T-cell (primary cell): ENCODE measurements around the gene PTPRT. TPM values are rescaled to one million over a fixed set of nuclear protein-coding genes. Genes with fewer than 3 reads are reported as not detected.

Experiments
- ATAC-seq, 4 experiments: fragments of 200-7000 bp in 3 of 4; fragments of 150-1000 bp in 1 of 4; cut with Tn5 transposase; replicated peaks in 1 of 4; 1 replicate in 3 of 4; 2 replicates in 1 of 4; pipeline ENCODE4 v1.10.0; 2021; ENCODE audit warnings: moderate library complexity in 3 of 4, mild to moderate bottlenecking in 2 of 4, moderate number of reproducible peaks in 1 of 4
- CTCF ChIA-PET, 2 donors: fragments of 300-600 bp; sonication (Branson Sonifier 250); formaldehyde crosslinking; loops; one replicate each; lab custom pipeline; 2022; ENCODE audit warnings: antibody characterized with exemption in 2 of 2; lab: Charles Lee
- POLR2A ChIA-PET, 2 donors: fragments of 300-600 bp; sonication (Branson Sonifier 250); formaldehyde crosslinking; loops; one replicate each; lab custom pipeline; 2022; ENCODE audit warnings: antibody characterized with exemption in 2 of 2; lab: Charles Lee
- DNase-seq, 35 experiments: peaks; one replicate each; pipeline versions ENCODE4 v3.0.0 to v3.0.0-alpha.2; 2013 to 2023
- H3K27ac ChIP-seq: one replicate; pipeline ENCODE4 v1.5.1; 2013; ENCODE audit warnings: low read length
- H3K27me3 ChIP-seq, 2 experiments: replicated peaks in 1 of 2; 1 replicate in 1 of 2; 2 replicates in 1 of 2; pipeline versions ENCODE4 v1.6.1 to v1.7.0; 2013; ENCODE audit warnings: low read length in 1 of 2, mixed read lengths in 1 of 2; ENCODE audit not compliant: control insufficient read depth in 2 of 2, insufficient read depth in 2 of 2; ENCODE audit errors: extremely low read depth in 1 of 2
- H3K36me3 ChIP-seq, 2 donors: 1 replicate in 1 of 2; 2 replicates in 1 of 2; pipeline versions ENCODE4 v1.6.1 to v1.7.0; 2013; ENCODE audit warnings: low read length in 1 of 2; ENCODE audit not compliant: control insufficient read depth in 2 of 2, insufficient read depth in 1 of 2; ENCODE audit errors: extremely low read depth in 1 of 2
- H3K4me1 ChIP-seq, 2 experiments: 1 replicate in 1 of 2; 2 replicates in 1 of 2; pipeline versions ENCODE4 v1.6.1 to v1.7.0; 2013; ENCODE audit warnings: low read length in 2 of 2, mixed read lengths in 1 of 2; ENCODE audit not compliant: insufficient read depth in 2 of 2, control insufficient read depth in 1 of 2; ENCODE audit errors: extremely low read depth in 1 of 2
- H3K4me3 ChIP-seq, 2 donors: 1 replicate in 1 of 2; 2 replicates in 1 of 2; pipeline versions ENCODE4 v1.5.1 to v1.7.0; 2013; ENCODE audit warnings: mild to moderate bottlenecking in 2 of 2, low read length in 1 of 2, moderate library complexity in 1 of 2; ENCODE audit not compliant: control insufficient read depth in 1 of 2; ENCODE audit errors: extremely low read depth in 1 of 2
- H3K9me3 ChIP-seq: 2 replicates; pipeline ENCODE4 v1.7.0; 2013
- H3K27ac Mint-ChIP-seq, 2 donors: one replicate each; pipeline ENCODE4 v1.8.0; 2020 to 2021; ENCODE audit warnings: mild to moderate bottlenecking in 2 of 2, mixed read lengths in 2 of 2
- H3K27me3 Mint-ChIP-seq, 2 donors: one replicate each; pipeline ENCODE4 v1.8.0; 2021 to 2022; ENCODE audit warnings: mixed read lengths in 2 of 2
- H3K36me3 Mint-ChIP-seq: one replicate; pipeline ENCODE4 v1.8.0; 2021; ENCODE audit warnings: mixed read lengths
- H3K4me1 Mint-ChIP-seq, 3 donors: one replicate each; pipeline ENCODE4 v1.8.0; 2020 to 2022; ENCODE audit warnings: mixed read lengths in 3 of 3, mild to moderate bottlenecking in 1 of 3
- H3K4me3 Mint-ChIP-seq, 3 donors: one replicate each; pipeline ENCODE4 v1.8.0; 2020 to 2022; ENCODE audit warnings: mild to moderate bottlenecking in 3 of 3, mixed read lengths in 3 of 3, moderate library complexity in 3 of 3
- H3K9me3 Mint-ChIP-seq, 3 donors: one replicate each; pipeline ENCODE4 v1.8.0; 2020 to 2022; ENCODE audit warnings: mixed read lengths in 3 of 3
- WGBS: methylation state at CpG from one replicate; pipeline ENCODE4 v1.1.5; 2013; ENCODE audit warnings: missing lambda C conversion rate; ENCODE audit not compliant: insufficient coverage; 5-methylcytosine and 5-hydroxymethylcytosine counted together
- total RNA-seq, 35 experiments: library from RNA in 6 of 35; stranded (reverse) in 6 of 35; fragments of 120-200 nt in 1 of 35; gene quantifications; one replicate each; pipeline versions ENCODE4 v1.2.1 to v1.2.4 and lab custom pipeline; 2013 to 2026

PTPRT gene
- total RNA-seq, 5 donors from 2014 or later (not counting 1 experiment from before 2014, with no cell fraction given): not detected

DNA sequence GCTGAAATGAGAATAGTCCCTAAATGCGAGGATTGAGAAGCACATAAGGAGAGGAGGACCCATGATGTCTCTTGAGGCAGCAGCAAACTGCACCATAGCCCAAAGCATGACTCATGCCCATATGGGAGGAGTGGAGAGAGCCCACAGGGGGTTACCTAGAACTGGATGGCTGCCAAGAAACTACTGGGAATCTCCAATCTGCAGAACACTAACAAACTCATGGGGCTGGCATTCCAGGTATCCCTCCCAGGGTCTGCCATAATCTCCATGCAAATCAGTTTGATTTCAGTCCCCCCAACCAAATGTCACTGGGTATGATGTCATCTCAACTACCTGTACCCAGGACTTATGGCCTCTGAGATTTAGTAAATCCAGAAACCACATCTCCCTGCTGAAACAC, 410.5 kb downstream of the PTPRT start:
- Mint-ChIP-seq H3K4me3 (no peak overlapping the region), H3K27me3 (no peaks in the 10 kb centered on the region), H3K4me1 (no peaks in the 10 kb centered on the region), H3K36me3 (no peaks in the 10 kb centered on the region), H3K9me3 (peaks cover 3 to 15% (median 11%) of the 10 kb centered on the region in 3 donors), H3K27ac (no peak overlapping the region)
- ChIA-PET POLR2A (no interaction called here), CTCF (no interaction called here)
- DNase-seq (no peak), ATAC-seq (no peak)
- H3K27me3 ChIP-seq: no peaks in the 10 kb centered on the region
- WGBS: no CpG with 5 or more reads among the region's 1 CpG
- H3K36me3 ChIP-seq: no peaks in the 10 kb centered on the region
- H3K4me1 ChIP-seq: no peaks in the 10 kb centered on the region
- H3K9me3 ChIP-seq: no peaks in the 10 kb centered on the region
- no peak overlapping the region for H3K4me3 ChIP-seq
- H3K27ac ChIP-seq: no peak overlapping the region

DNA sequence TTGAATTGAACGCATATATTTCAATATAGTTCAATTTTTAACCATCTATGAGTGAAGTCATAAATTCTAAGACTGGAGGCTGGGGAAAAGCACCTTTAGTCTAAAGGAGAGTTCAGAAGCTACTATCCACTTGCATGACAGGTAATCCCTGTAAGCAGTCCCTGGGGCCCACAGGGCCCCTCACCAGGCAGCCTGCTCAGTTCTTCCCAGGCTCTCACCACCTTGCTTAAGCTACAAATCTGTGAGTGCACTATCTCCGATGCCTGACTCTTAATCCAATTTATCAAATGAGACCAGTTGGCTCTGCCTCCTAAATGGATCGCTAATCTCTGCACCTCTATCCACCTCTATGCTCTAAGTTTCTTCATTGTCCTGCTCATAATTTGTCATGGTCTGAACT, 413.8 kb downstream of the PTPRT start:
- CTCF ChIA-PET: no interaction called here
- Mint-ChIP-seq H3K27ac (no peak overlapping the region), H3K9me3 (peaks cover 3 to 5% (median 3%) of the 10 kb centered on the region in 3 donors)

DNA sequence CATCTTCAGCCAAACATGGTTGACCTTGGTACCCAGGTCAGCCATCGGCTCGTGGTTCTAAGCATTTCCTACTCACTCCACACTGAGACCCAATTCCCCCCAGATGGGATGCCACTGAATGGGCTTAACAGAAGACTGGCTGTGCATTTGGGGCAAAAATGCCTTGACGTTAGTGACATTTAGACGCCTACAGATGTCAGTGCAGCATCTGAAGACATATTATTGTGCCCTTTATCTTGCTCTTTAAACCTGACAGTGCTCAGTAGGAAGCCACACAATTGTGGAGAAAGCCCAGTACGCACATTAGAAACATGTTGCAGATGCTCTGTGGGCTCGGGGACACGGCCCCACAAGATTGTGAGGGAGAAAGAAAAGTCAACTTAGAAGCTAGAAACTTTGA, 414.7 kb downstream of the PTPRT start:
- Histone ChIP-seq H3K27ac (no peak overlapping the region), H3K9me3 (no peaks in the 10 kb centered on the region), H3K36me3 (no peaks in the 10 kb centered on the region), H3K27me3 (no peaks in the 10 kb centered on the region), H3K4me1 (no peaks in the 10 kb centered on the region), H3K4me3 (no peak overlapping the region)
- Mint-ChIP-seq H3K4me3 (no peak overlapping the region), H3K9me3 (peaks cover 3 to 5% (median 3%) of the 10 kb centered on the region in 3 donors), H3K27me3 (no peaks in the 10 kb centered on the region), H3K36me3 (no peaks in the 10 kb centered on the region), H3K4me1 (no peaks in the 10 kb centered on the region), H3K27ac (no peak overlapping the region)
- no peak for DNase-seq
- no peak for ATAC-seq
- WGBS: 87% methylated on average over 2 of the region's 7 CpGs
- ChIA-PET CTCF (no interaction called here), POLR2A (no interaction called here)

More for the DNA sequence above, 413.8 kb downstream of the PTPRT start:
- DNase-seq (no peak), ATAC-seq (no peak)
- no peak overlapping the region for H3K27ac ChIP-seq
- H3K27me3 ChIP-seq: no peaks in the 10 kb centered on the region
- POLR2A ChIA-PET: no interaction called here
- Mint-ChIP-seq H3K4me3 (no peak overlapping the region), H3K27me3 (no peaks in the 10 kb centered on the region), H3K4me1 (no peaks in the 10 kb centered on the region), H3K36me3 (no peaks in the 10 kb centered on the region)
- H3K36me3 ChIP-seq: no peaks in the 10 kb centered on the region
- H3K9me3 ChIP-seq: no peaks in the 10 kb centered on the region
- 100% methylated on average over 2 of the region's 3 CpGs for WGBS
- no peak overlapping the region for H3K4me3 ChIP-seq
- H3K4me1 ChIP-seq: no peaks in the 10 kb centered on the region

DNA sequence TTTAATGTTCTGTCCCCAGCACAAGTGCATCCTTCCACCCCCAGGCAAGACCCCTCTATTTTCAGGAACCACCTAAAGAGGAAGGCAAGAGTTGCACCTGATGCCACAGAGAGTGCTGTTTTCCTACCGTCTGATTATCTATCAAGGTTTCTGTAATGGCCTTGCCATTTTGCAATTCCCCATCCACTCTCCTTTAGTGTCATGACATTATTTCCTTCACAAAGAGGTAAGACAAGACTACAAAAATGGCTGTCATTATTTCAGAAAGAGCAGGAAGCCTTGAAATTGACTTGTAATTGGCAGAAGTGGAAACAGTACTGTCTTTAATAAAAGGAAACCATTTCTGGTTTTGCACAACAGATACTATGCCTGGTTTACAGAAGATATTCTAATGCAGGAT, 426.7 kb downstream of the PTPRT start:
- no peaks in the 10 kb centered on the region for H3K36me3 Mint-ChIP-seq
- Histone ChIP-seq H3K36me3 (no peaks in the 10 kb centered on the region), H3K4me3 (no peak overlapping the region), H3K27ac (no peak overlapping the region), H3K27me3 (no peaks in the 10 kb centered on the region), H3K9me3 (no peaks in the 10 kb centered on the region), H3K4me1 (no peaks in the 10 kb centered on the region)
- no peak overlapping the region for H3K27ac Mint-ChIP-seq
- ATAC-seq (no peak), DNase-seq (no peak)
- peaks cover 0 to 9% (median 4%) of the 10 kb centered on the region in 3 donors for H3K9me3 Mint-ChIP-seq
- H3K4me3 Mint-ChIP-seq: no peak overlapping the region
- ChIA-PET CTCF (interaction anchor here in 1 of 2 donors (0.6 kb wide), 1 partner anchor 163 kb away, joined by 3 read pairs; no protein-coding TSS in a partner anchor), POLR2A (no interaction called here)
- H3K27me3 Mint-ChIP-seq: no peaks in the 10 kb centered on the region
- WGBS: 80% methylated on average over 1 of the region's 1 CpG
- H3K4me1 Mint-ChIP-seq: no peaks in the 10 kb centered on the region

DNA sequence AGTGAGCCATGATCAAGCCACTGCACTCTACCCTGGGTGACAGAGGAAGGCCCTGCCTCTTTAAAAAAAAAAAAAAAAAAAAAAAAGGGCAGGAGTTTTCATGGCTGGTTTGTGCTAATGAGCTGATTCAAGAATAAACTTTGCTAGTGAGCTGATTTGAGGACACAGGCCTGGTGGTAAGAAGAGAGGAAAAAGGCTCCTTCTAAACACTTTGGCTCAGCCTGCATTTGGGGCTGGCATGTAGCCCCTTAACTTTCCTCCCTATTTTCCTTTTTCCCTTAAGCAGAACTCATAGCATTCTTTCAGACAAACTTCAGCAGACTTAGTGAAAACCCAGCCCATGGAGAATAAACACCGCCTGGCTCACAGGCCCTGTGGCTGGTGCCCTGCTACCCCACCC, 432.7 kb downstream of the PTPRT start:
- no peaks in the 10 kb centered on the region for H3K27me3 ChIP-seq
- H3K9me3 Mint-ChIP-seq: peaks cover 0 to 4% (median 4%) of the 10 kb centered on the region in 3 donors
- no peak for ATAC-seq
- no CpG with 5 or more reads among the region's 1 CpG for WGBS
- no peaks in the 10 kb centered on the region for H3K36me3 Mint-ChIP-seq
- ChIA-PET POLR2A (no interaction called here), CTCF (no interaction called here)
- H3K27me3 Mint-ChIP-seq: no peaks in the 10 kb centered on the region
- H3K27ac Mint-ChIP-seq: no peak overlapping the region
- DNase-seq: no peak
- no peak overlapping the region for H3K4me3 Mint-ChIP-seq
- no peaks in the 10 kb centered on the region for H3K36me3 ChIP-seq
- no peak overlapping the region for H3K27ac ChIP-seq
- H3K4me3 ChIP-seq: no peak overlapping the region
- no peaks in the 10 kb centered on the region for H3K4me1 ChIP-seq
- H3K9me3 ChIP-seq: no peaks in the 10 kb centered on the region
- no peaks in the 10 kb centered on the region for H3K4me1 Mint-ChIP-seq

DNA sequence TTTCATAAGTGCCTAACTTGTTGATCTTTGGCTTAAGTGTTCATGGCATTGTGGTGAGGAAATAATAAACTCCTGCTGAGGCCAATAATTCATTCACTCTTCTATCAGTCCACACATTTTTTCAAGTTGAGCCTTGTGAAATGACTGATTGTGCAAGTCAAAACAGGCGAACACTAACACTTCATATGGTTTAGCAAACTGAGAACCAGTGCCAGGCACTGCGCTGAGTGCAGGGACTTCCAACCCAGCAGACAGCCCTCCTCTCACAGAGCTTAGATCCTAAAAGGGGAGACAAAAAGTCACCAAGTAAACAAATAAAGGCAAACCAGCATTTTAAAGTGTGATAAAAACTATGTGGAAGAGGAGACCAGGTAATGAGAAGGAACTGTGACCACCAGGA, 435.0 kb downstream of the PTPRT start:
- H3K27ac ChIP-seq: no peak overlapping the region
- ATAC-seq: no peak
- H3K36me3 ChIP-seq: no peaks in the 10 kb centered on the region
- Mint-ChIP-seq H3K4me3 (no peak overlapping the region), H3K36me3 (no peaks in the 10 kb centered on the region), H3K9me3 (peaks cover 0 to 7% (median 2%) of the 10 kb centered on the region in 3 donors), H3K4me1 (no peaks in the 10 kb centered on the region), H3K27ac (no peak overlapping the region), H3K27me3 (no peaks in the 10 kb centered on the region)
- CTCF ChIA-PET: no interaction called here
- no peaks in the 10 kb centered on the region for H3K27me3 ChIP-seq
- no peaks in the 10 kb centered on the region for H3K4me1 ChIP-seq
- POLR2A ChIA-PET: no interaction called here
- no peak overlapping the region for H3K4me3 ChIP-seq
- 33% methylated on average over 1 of the region's 2 CpGs for WGBS
- DNase-seq: no peak
- no peaks in the 10 kb centered on the region for H3K9me3 ChIP-seq

DNA sequence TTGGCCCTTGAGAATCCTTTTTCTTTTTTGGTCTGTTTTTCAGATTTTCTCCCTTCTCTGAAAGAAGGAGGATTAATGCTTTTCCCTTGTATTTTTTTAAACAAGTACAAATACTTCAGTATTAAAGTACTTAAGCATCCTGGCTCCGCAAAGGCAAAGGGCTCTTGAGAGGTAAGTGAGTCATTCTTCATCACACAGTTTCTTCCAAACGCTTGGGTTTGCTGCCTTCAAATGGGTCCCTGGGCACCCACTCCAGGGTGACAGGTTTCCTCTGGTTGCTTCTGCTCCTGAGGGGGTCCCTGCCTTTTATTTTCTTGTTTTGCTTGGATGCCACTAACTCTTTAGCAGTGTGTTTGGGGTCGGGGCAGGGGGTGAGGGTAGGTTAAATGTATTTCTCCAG, 437.1 kb downstream of the PTPRT start:
- Mint-ChIP-seq H3K27me3 (no peaks in the 10 kb centered on the region), H3K9me3 (peaks cover 0 to 10% (median 0%) of the 10 kb centered on the region in 3 donors), H3K4me3 (no peak overlapping the region), H3K4me1 (no peaks in the 10 kb centered on the region), H3K36me3 (no peaks in the 10 kb centered on the region), H3K27ac (no peak overlapping the region)
- no CpG with 5 or more reads among the region's 3 CpGs for WGBS
- Histone ChIP-seq H3K4me3 (no peak overlapping the region), H3K27ac (no peak overlapping the region), H3K4me1 (no peaks in the 10 kb centered on the region), H3K27me3 (no peaks in the 10 kb centered on the region), H3K36me3 (no peaks in the 10 kb centered on the region), H3K9me3 (no peaks in the 10 kb centered on the region)
- ChIA-PET CTCF (no interaction called here), POLR2A (no interaction called here)
- ATAC-seq (no peak), DNase-seq (no peak)
